ENCODE measurements around the gene FAM193B. TPM values are rescaled to one million over a fixed set of nuclear protein-coding genes. Genes with fewer than 3 reads are reported as not detected.

Gene FAM193B
- total and polyA plus RNA-seq, 2 of the 13 experiments (the other 11 are each of a cell fraction or from before 2014, with no cell fraction given) = 21.2 to 40.9 TPM

DNA sequence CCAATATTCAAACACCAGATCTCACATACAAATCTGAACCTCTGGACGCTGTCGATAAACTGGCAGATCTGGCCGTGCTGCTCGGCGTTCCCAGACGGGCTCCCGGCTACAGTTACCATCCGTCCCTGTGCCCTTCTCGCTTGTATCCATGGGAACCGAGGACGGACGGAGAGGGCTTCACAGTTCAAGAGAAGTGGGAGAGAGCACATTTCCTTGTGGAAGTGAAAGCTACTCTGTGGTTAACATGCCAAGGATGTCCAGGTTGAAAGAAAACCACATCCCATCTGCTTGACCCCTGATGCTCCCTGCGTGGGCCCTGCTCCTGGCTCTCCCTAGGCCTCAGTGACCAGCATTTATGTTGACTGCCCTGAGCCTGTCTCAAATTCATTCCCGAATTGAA, 74.6 kb downstream of the FAM193B start (continued):
- TF ChIP-seq, protein P1, sequence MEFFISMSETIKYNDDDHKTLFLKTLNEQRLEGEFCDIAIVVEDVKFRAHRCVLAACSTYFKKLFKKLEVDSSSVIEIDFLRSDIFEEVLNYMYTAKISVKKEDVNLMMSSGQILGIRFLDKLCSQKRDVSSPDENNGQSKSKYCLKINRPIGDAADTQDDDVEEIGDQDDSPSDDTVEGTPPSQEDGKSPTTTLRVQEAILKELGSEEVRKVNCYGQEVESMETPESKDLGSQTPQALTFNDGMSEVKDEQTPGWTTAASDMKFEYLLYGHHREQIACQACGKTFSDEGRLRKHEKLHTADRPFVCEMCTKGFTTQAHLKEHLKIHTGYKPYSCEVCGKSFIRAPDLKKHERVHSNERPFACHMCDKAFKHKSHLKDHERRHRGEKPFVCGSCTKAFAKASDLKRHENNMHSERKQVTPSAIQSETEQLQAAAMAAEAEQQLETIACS (CRISPR knock-in tag; IDR thresholded peaks at IDR 0.05) = no peak
- TF ChIP-seq ZNF839 (CRISPR knock-in tag; IDR thresholded peaks at IDR 0.05; ENCODE audit: borderline replicate concordance) (no peak), MIXL1 (CRISPR knock-in tag; IDR thresholded peaks at IDR 0.05) (no peak), ZNF225 (CRISPR knock-in tag; IDR thresholded peaks at IDR 0.05) (no peak)

DNA sequence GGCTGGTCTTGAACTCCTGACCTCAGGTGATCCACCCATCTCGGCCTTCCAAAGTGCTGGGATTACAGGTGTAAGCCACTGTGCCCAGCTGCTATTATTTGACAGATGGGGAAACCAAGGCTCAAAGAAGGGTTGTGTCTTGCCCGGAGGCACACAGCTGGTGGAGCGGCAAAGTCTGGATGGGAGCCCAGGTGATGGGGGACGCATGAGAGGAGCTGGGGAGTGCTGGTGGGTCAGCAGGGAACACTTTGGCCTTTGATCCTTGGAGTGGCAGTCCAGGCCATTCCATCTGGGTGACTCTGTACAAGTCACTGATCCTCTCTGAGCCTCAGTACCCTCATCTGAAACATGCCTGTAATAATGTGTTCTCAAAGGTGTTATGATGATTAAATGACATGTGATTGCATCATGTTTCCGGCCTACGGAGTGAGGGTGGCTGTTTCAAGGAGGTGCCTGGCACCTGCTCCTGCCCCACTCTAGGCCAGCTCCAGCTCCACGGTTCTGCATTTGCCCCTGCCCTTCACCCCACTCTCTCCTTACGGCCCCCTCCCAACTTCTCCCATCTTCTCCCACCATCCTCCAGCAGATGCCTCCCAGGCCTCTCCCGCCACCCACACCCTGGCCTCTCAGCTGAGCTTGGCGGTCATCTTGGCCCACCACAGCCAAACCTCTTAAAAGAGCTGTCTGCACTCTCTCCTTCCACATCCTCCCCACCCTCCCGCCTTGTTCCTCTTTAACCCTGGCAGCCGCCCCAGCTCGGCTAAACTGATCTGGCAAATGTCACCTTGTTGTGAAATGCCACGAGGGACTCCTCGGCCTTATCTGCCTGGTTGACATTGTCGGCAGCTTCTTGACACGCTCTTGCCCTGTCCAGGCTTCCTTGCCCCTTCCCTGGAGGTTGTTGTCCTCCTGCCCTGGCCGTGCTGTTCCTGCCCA, 75.4 kb downstream of the FAM193B start:
- H4K20me1 ChIP-seq (ENCODE audit: insufficient read depth, low read length) = no peaks in the 10 kb centered on the region
- 0 out of 2 replicates have a peak overlapping the region, but pooled peaks have one; percentile 7 for H3K4me2 ChIP-seq (ENCODE audit: low read depth, low read length)
- no peaks in the 10 kb centered on the region for H3K79me2 ChIP-seq (ENCODE audit: insufficient read depth, low read length)
- peaks cover 54% of the 10 kb centered on the region for H3K4me1 ChIP-seq (ENCODE audit: insufficient read depth, low read length)
- ATAC-seq (peak; percentile 5; the same call in 1 of the 3 replicates), DNase-seq (ENCODE audit: low spot score) (no peak), FAIRE-seq (no peak)
- H3K9ac ChIP-seq (ENCODE audit: insufficient read depth, low read depth, low read length) = no peak overlapping the region
- ChIA-PET POLR2A (interaction anchor here (1.5 to 4.9 kb wide), 4 partner anchors 17 to 31 kb away, joined by 3 to 42 read pairs (median 6); partner anchors contain the start of gene PDLIM7), CTCF (ENCODE audit: low intra/inter-chr PET ratio, low total read pairs) (no interaction called here)
- no peak overlapping the region for H2AFZ ChIP-seq (ENCODE audit: low read length)
- in situ Hi-C loops (cut with HindIII; ENCODE audit: extremely low pct_ligation_motif_present, low pct_unique_long_range_greater_than_20kb) = no loop called here
- H3K27me3 ChIP-seq (ENCODE audit: control insufficient read depth in 1 of 2, insufficient read depth in 2 of 2, low read length in 2 of 2) = no peaks in the 10 kb centered on the region
- 50% methylated on average over 17 of the region's 18 CpGs for WGBS (ENCODE audit: low lambda C conversion rate)
- no peaks in the 10 kb centered on the region for H3K9me3 ChIP-seq (ENCODE audit: low read length)
- H3K27ac ChIP-seq (ENCODE audit: extremely low read length, insufficient read depth, low read length) = no peak overlapping the region
- BruUV-seq (replicated peaks) = no TSS peak
- intact Hi-C loops (cut with micrococcal nuclease; ENCODE audit: unreplicated experiment) = no loop called here
- no peak overlapping the region for H3K4me3 ChIP-seq (replicated peaks in 1 of 3; ENCODE audit: insufficient read depth in 1 of 3, low read depth in 2 of 3, low read length in 3 of 3)
- H3K36me3 ChIP-seq (replicated peaks in 1 of 2; ENCODE audit: control insufficient read depth in 1 of 2, insufficient read depth in 2 of 2, low read length in 2 of 2) = no peaks in the 10 kb centered on the region
- peak; percentile 29; the same call in 1 of the 2 replicates for TF ChIP-seq HNF4A (CRISPR knock-in tag; IDR thresholded peaks at IDR 0.05)
- TF ChIP-seq NFIB (CRISPR knock-in tag; IDR thresholded peaks at IDR 0.05; ENCODE audit: borderline replicate concordance) = no peak
- TF ChIP-seq, protein P2, sequence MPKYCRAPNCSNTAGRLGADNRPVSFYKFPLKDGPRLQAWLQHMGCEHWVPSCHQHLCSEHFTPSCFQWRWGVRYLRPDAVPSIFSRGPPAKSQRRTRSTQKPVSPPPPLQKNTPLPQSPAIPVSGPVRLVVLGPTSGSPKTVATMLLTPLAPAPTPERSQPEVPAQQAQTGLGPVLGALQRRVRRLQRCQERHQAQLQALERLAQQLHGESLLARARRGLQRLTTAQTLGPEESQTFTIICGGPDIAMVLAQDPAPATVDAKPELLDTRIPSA (CRISPR knock-in tag; IDR thresholded peaks at IDR 0.05; ENCODE audit: borderline replicate concordance) = no peak
- TF ChIP-seq CEBPG (CRISPR knock-in tag; IDR thresholded peaks at IDR 0.05) = peak; percentile 51
- TF ChIP-seq RELA (CRISPR knock-in tag; IDR thresholded peaks at IDR 0.05) = no peak
- no peak for TF ChIP-seq ZNF546 (CRISPR knock-in tag; conservative IDR thresholded peaks at IDR 0.05)
- TF ChIP-seq, protein P3, sequence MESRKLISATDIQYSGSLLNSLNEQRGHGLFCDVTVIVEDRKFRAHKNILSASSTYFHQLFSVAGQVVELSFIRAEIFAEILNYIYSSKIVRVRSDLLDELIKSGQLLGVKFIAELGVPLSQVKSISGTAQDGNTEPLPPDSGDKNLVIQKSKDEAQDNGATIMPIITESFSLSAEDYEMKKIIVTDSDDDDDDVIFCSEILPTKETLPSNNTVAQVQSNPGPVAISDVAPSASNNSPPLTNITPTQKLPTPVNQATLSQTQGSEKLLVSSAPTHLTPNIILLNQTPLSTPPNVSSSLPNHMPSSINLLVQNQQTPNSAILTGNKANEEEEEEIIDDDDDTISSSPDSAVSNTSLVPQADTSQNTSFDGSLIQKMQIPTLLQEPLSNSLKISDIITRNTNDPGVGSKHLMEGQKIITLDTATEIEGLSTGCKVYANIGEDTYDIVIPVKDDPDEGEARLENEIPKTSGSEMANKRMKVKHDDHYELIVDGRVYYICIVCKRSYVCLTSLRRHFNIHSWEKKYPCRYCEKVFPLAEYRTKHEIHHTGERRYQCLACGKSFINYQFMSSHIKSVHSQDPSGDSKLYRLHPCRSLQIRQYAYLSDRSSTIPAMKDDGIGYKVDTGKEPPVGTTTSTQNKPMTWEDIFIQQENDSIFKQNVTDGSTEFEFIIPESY (CRISPR knock-in tag; IDR thresholded peaks at IDR 0.05) = peak; percentile 38; the same call in 1 of the 2 replicates
- TF ChIP-seq, protein P4, sequence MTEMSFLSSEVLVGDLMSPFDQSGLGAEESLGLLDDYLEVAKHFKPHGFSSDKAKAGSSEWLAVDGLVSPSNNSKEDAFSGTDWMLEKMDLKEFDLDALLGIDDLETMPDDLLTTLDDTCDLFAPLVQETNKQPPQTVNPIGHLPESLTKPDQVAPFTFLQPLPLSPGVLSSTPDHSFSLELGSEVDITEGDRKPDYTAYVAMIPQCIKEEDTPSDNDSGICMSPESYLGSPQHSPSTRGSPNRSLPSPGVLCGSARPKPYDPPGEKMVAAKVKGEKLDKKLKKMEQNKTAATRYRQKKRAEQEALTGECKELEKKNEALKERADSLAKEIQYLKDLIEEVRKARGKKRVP (CRISPR knock-in tag; IDR thresholded peaks at IDR 0.05) = peak in 1 of 2 experiments; percentile 84; a peak in 2 of 4 replicates
- no peak for TF ChIP-seq CHD4 (IDR thresholded peaks at IDR 0.05; ENCODE audit: borderline replicate concordance, low read length)
- TF ChIP-seq POLR2A (IDR thresholded peaks at IDR 0.05; ENCODE audit: insufficient read depth in 1 of 2, low read depth in 2 of 2, low read length in 2 of 2) = no peak
- no peak for TF ChIP-seq ZNF710 (CRISPR knock-in tag; IDR thresholded peaks at IDR 0.05; ENCODE audit: borderline replicate concordance)
